Glomerular visceral epithelial cell (primary cell): ENCODE data around the gene TRIM69.
"Not testable (repeated sequence)": the region's sequence is repeated elsewhere in the genome, so short reads cannot be mapped to it uniquely, and the experiment has no call there.

Experiments used
- DNase-seq: peaks from one replicate; pipeline ENCODE4 v3.0.0-alpha.2; 2016; ENCODE audit errors: extremely low spot score

The TRIM69 gene

GRCh38 chr15:44715797-44716334 is 20.5 kb upstream of the TRIM69 start:
- no peak for DNase-seq

DNA sequence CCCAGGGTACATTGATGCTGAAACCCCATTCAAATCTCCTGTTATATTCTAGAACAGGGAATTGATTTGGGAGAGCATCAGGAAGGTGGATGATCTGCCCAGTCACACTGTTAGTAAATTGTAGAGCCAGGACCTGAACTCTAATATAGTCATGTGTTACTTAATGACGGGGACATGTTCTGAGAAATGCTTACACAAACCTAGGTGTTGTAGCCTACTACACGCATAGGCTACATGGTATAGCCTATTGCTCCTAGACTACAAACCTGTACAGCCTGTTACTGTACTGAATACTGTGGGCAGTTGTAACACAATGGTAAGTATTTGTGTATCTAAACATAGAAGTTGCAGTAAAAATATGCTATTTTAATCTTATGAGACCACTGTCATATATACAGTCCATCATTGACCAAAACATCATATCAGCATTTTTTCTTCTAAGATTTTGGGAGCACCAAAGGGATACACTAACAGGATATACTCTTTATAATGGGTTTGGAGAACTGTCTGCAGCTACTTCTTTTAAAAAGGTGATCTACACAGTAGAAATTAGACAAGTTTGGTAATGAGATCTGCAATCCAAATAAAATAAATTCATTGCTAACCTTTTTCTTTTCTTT is 19.2 kb upstream of the TRIM69 start:
- DNase-seq: no peak

- DNase-seq: no peak
Observed at GRCh38 chr15:44718180-44718926, 18.0 kb upstream of the TRIM69 start.

GRCh38 chr15:44718927-44719292 is 17.4 kb upstream of the TRIM69 start:
- no peak for DNase-seq

DNA sequence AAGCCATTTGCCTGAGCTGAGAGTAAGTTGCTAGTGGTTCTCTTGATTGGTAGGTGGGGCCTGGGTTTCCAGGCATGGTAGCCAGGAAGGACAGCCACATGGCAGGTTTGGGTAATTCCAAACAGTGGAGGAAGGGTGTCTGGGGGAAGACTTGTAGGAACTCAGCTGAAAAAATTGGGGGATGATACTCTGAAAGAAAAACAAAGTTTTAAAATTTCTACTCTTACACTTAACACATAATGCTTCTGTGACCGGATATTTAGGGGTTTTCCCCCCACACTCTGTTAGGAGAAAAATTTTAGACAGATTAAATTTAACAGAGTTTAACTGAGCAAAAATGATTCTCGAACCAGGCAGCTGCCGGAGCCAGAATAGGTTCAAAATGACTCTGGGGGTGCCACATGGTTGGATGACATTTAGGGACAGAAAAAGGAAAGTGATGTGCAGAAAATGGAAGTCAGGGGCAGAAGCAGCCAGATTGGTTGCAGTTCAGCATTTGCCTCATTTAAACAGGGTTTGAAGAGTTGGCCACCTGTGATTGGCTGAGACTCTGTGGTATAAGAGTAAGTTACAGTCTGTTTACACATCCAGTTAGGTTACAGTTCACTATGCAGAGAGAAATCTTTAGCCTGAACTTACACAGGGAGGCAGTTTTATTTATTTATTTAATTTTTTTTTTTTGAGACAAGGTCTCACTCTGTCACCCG is 16.9 kb upstream of the TRIM69 start:
- peak; percentile 56 for DNase-seq

GRCh38 chr15:44720000-44720435 is 16.3 kb upstream of the TRIM69 start:
- not testable (repeated sequence) for DNase-seq

DNA sequence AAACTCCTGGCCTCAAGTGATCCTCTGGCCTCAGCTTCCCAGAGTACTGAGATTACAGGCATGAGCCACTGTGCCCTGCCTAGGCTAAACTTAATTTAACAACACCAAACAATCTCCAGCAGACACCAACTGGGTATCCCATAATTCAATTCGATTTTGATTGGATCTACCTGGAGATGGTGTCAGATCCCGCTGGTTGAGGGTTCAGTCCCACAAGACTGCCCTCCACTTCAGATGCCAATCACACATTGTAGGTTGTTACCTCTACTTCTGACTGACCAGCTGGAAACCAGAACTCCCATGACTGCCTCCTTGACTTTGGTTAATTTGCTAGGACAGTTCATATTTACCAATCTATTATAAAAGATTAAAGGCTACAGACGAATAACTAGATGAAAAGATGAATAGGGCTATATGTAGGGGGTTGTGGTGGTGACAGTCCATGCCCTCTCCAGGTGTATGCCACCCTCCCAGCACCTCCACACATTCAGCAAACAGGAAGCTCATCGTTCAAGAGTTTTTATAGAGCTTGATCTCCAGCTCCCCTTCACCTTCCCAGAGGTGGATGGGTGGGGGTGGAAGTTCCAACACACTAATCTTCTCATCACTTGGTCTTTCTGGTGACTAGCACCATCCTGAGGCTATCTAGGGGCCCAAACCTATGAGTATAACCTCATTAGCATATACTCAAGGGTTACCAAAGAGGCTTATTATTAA is 15.7 kb upstream of the TRIM69 start:
- peak; percentile 23 for DNase-seq

- DNase-seq: no peak
Observed at GRCh38 chr15:44722011-44722410, 14.3 kb upstream of the TRIM69 start.

GRCh38 chr15:44726136-44726535 is 10.2 kb upstream of the TRIM69 start:
- DNase-seq: no peak

GRCh38 chr15:44726568-44727484 is 9.5 kb upstream of the TRIM69 start:
- peak; percentile 81 for DNase-seq

- DNase-seq: no peak
Observed at GRCh38 chr15:44727485-44728231, 8.7 kb upstream of the TRIM69 start.

GRCh38 chr15:44728232-44728575 is 8.1 kb upstream of the TRIM69 start:
- not testable (repeated sequence) for DNase-seq

DNA sequence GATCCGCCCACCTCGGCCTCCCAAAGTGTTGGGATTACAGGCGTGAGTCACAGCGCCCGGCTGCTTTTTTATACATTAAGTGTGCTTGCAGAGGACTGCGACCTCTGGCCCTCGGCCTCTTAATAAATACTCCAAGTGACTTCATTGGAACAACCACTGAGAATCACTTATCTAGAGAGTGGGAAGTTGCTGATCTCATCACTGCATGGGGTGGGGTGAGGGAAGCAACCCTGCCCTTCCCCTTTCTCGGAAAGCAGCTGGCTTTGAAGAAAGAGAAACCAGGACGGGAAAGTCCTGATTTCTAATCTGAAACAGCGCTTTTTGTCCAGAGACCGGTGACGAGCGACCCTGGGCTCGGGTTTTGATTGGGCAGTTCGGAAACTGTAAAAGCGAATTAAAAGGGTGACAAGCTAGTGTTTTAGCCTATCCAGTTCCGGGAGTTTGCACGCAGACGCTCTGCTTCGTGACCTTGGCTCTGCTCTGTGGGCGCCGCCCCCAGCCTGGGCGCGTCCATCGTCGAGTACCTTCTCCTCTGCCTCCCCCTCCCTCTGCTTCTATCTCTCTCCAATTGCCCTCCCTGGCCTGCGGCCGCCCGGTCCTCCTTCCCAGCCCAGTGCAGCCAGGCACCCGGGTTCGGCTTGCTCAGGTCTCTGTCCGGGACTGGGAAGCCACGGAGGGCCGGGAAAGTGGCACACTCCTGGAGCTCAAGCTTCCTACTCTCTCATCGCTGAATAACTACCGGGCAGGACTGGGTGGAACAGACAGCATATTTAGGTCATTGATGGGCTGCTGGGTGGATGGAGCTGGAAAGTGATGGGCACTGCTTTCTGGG is 7.5 kb upstream of the TRIM69 start:
- DNase-seq: peak; percentile 99

DNA sequence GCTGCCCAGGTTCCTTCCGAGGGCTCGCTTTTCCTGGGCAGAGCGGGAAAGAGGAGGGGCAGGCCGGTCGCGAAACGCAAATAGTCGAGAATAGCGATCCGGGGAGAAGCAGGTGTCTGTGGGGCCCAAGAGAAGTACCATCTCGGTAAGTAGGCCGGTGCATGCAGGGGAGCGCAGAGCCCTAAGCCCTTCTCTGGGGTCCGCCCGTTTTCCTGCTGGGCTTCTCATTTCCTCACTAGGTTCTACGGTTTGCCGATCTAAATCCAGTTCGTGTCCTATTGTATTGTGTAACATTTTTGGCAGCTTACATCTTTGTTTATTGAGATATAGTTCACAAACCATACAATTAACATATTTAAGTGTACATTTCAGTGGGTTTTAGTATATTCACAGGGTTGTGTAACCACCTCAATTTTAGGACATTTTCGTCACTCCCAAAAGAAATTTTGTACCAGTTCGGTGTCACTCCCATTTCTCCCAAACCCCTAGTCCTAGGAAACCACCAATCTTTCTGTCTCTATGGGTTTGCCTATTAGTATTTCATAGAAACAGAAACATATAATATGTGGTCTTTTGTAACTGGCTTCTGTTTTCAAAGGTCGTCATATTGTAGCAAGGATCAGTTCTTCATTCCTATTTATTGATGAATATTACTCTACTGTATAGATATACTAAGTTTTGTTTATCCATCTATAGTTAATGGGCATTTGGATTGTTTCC is 6.8 kb upstream of the TRIM69 start:
- no peak for DNase-seq

GRCh38 chr15:44734839-44735481 is 1.4 kb upstream of the TRIM69 start:
- DNase-seq: no peak

- no peak for DNase-seq
Observed at GRCh38 chr15:44735482-44736180, 697 bp upstream of the TRIM69 start.

DNA sequence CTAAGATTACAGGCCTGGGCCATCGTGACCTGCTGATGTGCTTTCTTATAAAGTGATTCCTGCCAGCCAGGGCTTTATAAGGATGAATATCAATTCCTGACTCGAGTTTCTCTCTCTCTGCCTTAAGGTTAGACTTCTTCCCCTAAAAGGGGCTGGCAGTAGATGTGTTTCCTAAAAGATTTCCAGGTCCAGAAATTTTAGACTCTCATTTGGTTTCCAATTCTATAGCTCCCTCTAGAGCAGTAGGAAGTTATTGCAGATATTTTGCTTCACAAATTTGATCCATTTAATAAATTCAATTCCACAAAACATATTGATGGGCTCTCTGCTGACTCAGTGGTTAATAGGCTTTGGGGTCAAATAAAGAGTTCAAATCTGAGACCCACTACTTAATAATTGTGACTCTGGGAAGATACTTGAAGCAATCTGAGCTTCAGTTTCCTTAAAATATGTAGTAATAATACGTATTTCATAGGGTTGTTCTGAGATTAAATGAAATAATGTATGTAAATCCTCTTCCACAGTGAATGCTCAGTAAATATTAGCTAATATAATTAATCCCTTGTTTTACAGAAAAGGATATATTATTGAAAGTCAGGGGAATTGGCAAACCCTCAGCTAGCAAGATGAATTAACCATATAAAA is 2.1 kb downstream of the TRIM69 start:
- DNase-seq: peak; percentile 58
